DOHH2 (cell line): ENCODE results near the gene EXD3.

Experiments
- H3F3A ChIP-seq: fragments of 200-600 bp; sonication (generic), shearing (Covaris generic); 2 replicates; pipeline ENCODE4 v1.6.0; 2016; ENCODE audit warnings: antibody characterized with exemption, mild to moderate bottlenecking; ENCODE audit not compliant: control insufficient read depth, insufficient read depth
- H3K27ac ChIP-seq: fragments of 200-600 bp; sonication (generic); 2 replicates; pipeline ENCODE4 v1.5.1; 2014; ENCODE audit warnings: low read depth, mild to moderate bottlenecking, low read length, moderate library complexity
- H3K27me3 ChIP-seq: fragments of 200-600 bp; sonication (generic); 2 replicates; pipeline ENCODE4 v1.6.1; 2014; ENCODE audit warnings: mild to moderate bottlenecking, low read length, mixed read lengths; ENCODE audit not compliant: control insufficient read depth
- H3K36me3 ChIP-seq: fragments of 200-600 bp; sonication (generic); 2 replicates; pipeline ENCODE4 v1.6.1; 2014; ENCODE audit warnings: mild to moderate bottlenecking, low read length, moderate library complexity, mixed read lengths; ENCODE audit not compliant: control insufficient read depth
- H3K4me1 ChIP-seq: fragments of 200-600 bp; sonication (generic); 2 replicates; pipeline ENCODE4 v1.6.1; 2014; ENCODE audit warnings: mild to moderate bottlenecking, low read length, mixed read lengths; ENCODE audit not compliant: control insufficient read depth
- H3K4me2 ChIP-seq: fragments of 200-600 bp; sonication (generic); 2 replicates; pipeline ENCODE4 v1.6.0; 2014; ENCODE audit warnings: mild to moderate bottlenecking, low read length, moderate library complexity
- H3K4me3 ChIP-seq: fragments of 200-600 bp; sonication (generic); 2 replicates; pipeline ENCODE4 v1.5.1; 2014; ENCODE audit warnings: mild to moderate bottlenecking, low read length, mixed read lengths
- H3K79me2 ChIP-seq: fragments of 200-600 bp; sonication (generic); 2 replicates; pipeline ENCODE4 v1.6.1; 2014; ENCODE audit warnings: mild to moderate bottlenecking, low read length, mixed read lengths; ENCODE audit not compliant: control insufficient read depth
- H3K9me2 ChIP-seq: fragments of 200-600 bp; sonication (generic); replicated peaks from 2 replicates; pipeline ENCODE4 v1.6.1; 2014; ENCODE audit warnings: mild to moderate bottlenecking, low read length, mixed read lengths; ENCODE audit not compliant: control insufficient read depth
- H3K9me3 ChIP-seq: fragments of 200-600 bp; sonication (generic); 2 replicates; pipeline ENCODE4 v1.6.1; 2014; ENCODE audit warnings: antibody characterized with exemption, low read length, mixed read lengths; ENCODE audit not compliant: control insufficient read depth, insufficient read depth
- H4K20me1 ChIP-seq: fragments of 200-600 bp; sonication (generic); 2 replicates; pipeline ENCODE4 v1.6.0; 2014; ENCODE audit warnings: low read depth, mild to moderate bottlenecking, antibody characterized with exemption, low read length, moderate library complexity; ENCODE audit not compliant: control insufficient read depth, insufficient read depth
- CTCF ChIP-seq: fragments of 200-600 bp; sonication (generic); IDR thresholded peaks from one replicate; pipeline ENCODE4 v1.5.1; 2014; ENCODE audit warnings: antibody characterized with exemption, mild to moderate bottlenecking, low read depth, low read length; ENCODE audit not compliant: poor library complexity, severe bottlenecking
- EZH2phosphoT487 ChIP-seq: fragments of 200-600 bp; sonication (generic); IDR thresholded peaks from 2 replicates; pipeline ENCODE4 v1.6.1; 2017; ENCODE audit warnings: borderline replicate concordance, mild to moderate bottlenecking, antibody characterized with exemption, low read length, moderate library complexity, mixed read lengths

The EXD3 gene

GRCh38 chr9:137405677-137406081 is 17.3 kb downstream of the EXD3 start:
- peaks cover 16% of the 10 kb centered on the region for H3K4me1 ChIP-seq
- no peak overlapping the region for H3K4me2 ChIP-seq
- H3K36me3 ChIP-seq = no peaks in the 10 kb centered on the region
- peaks cover 4% of the 10 kb centered on the region; the same call in 1 of the 2 replicates for H4K20me1 ChIP-seq
- peaks cover 11% of the 10 kb centered on the region for H3K27me3 ChIP-seq
- H3F3A ChIP-seq = no peaks in the 10 kb centered on the region
- no peaks in the 10 kb centered on the region for H3K9me3 ChIP-seq
- no peaks in the 10 kb centered on the region for H3K79me2 ChIP-seq
- no peaks in the 10 kb centered on the region for H3K9me2 ChIP-seq
- H3K27ac ChIP-seq = no peak overlapping the region
- TF ChIP-seq EZH2phosphoT487 (no peak), CTCF (no peak)
- no peak overlapping the region for H3K4me3 ChIP-seq

- no peak overlapping the region for H3K4me3 ChIP-seq
- H4K20me1 ChIP-seq = peaks cover 4% of the 10 kb centered on the region; the same call in 1 of the 2 replicates
- no peaks in the 10 kb centered on the region for H3K9me3 ChIP-seq
- no peaks in the 10 kb centered on the region for H3K79me2 ChIP-seq
- no peak overlapping the region for H3K27ac ChIP-seq
- TF ChIP-seq CTCF (no peak), EZH2phosphoT487 (no peak)
- peaks cover 11% of the 10 kb centered on the region for H3K27me3 ChIP-seq
- no peaks in the 10 kb centered on the region for H3K9me2 ChIP-seq
- H3K4me1 ChIP-seq = peaks cover 15% of the 10 kb centered on the region
- no peaks in the 10 kb centered on the region for H3K36me3 ChIP-seq
- no peaks in the 10 kb centered on the region for H3F3A ChIP-seq
- H3K4me2 ChIP-seq = no peak overlapping the region
Observed at GRCh38 chr9:137404961-137405567, 17.9 kb downstream of the EXD3 start.

- H3K4me1 ChIP-seq = peaks cover 19% of the 10 kb centered on the region
- no peak overlapping the region for H3K4me2 ChIP-seq
- H4K20me1 ChIP-seq = peaks cover 4% of the 10 kb centered on the region; the same call in 1 of the 2 replicates
- H3K9me3 ChIP-seq = no peaks in the 10 kb centered on the region
- H3K27me3 ChIP-seq = peaks cover 11% of the 10 kb centered on the region
- no peak overlapping the region for H3K27ac ChIP-seq
- no peaks in the 10 kb centered on the region for H3K36me3 ChIP-seq
- H3F3A ChIP-seq = no peaks in the 10 kb centered on the region
- H3K79me2 ChIP-seq = no peaks in the 10 kb centered on the region
- H3K4me3 ChIP-seq = no peak overlapping the region
- no peak for TF ChIP-seq CTCF
- no peak for TF ChIP-seq EZH2phosphoT487
- H3K9me2 ChIP-seq = no peaks in the 10 kb centered on the region
Observed at GRCh38 chr9:137403269-137403668, 19.7 kb downstream of the EXD3 start.
